ENCODE measurements around the gene ABITRAM.
"Not testable (repeated sequence)": the region's sequence is repeated elsewhere in the genome, so short reads cannot be mapped to it uniquely, and the experiment has no call there.

Gene ABITRAM

GRCh38 chr9:108934323-108934893 lies at the start of gene ABITRAM:
ABITRAM (plus strand) TSS chr9:108934400; CDS start chr9:108934487, 87 bp downstream.
- DNase-seq (ENCODE audit: low spot score): peak; percentile 90

- DNase-seq (ENCODE audit: low spot score): no peak
Observed at GRCh38 chr9:108884701-108885100, 49.5 kb upstream of the ABITRAM start.

GRCh38 chr9:108885643-108886348 lies 48.4 kb upstream of the ABITRAM start:
- peak; percentile 88 for DNase-seq (ENCODE audit: low spot score)

- not testable (repeated sequence) for DNase-seq (ENCODE audit: low spot score)
Observed at GRCh38 chr9:108886594-108887271, 47.5 kb upstream of the ABITRAM start.

GRCh38 chr9:108889649-108890067 lies 44.5 kb upstream of the ABITRAM start:
- DNase-seq (ENCODE audit: low spot score): peak; percentile 40

GRCh38 chr9:108894225-108894997 lies 39.8 kb upstream of the ABITRAM start:
- peak; percentile 46 for DNase-seq (ENCODE audit: low spot score)

- DNase-seq (ENCODE audit: low spot score): no peak
Observed at GRCh38 chr9:108897324-108898096, 36.7 kb upstream of the ABITRAM start.

GRCh38 chr9:108899023-108899695 lies 35.0 kb upstream of the ABITRAM start:
- not testable (repeated sequence) for DNase-seq (ENCODE audit: low spot score)

- no peak for DNase-seq (ENCODE audit: low spot score)
Observed at GRCh38 chr9:108900176-108900575, 34.0 kb upstream of the ABITRAM start.

GRCh38 chr9:108903420-108904103 lies 30.6 kb upstream of the ABITRAM start:
- DNase-seq (ENCODE audit: low spot score): no peak

- no peak for DNase-seq (ENCODE audit: low spot score)
Observed at GRCh38 chr9:108904161-108904560, 30.0 kb upstream of the ABITRAM start.

- DNase-seq (ENCODE audit: low spot score): no peak
Observed at GRCh38 chr9:108905494-108905893, 28.7 kb upstream of the ABITRAM start.

GRCh38 chr9:108910402-108910801 lies 23.8 kb upstream of the ABITRAM start:
- DNase-seq (ENCODE audit: low spot score): no peak

GRCh38 chr9:108910914-108911313 lies 23.3 kb upstream of the ABITRAM start:
- DNase-seq (ENCODE audit: low spot score): no peak

- DNase-seq (ENCODE audit: low spot score): no peak
Observed at GRCh38 chr9:108911820-108912219, 22.4 kb upstream of the ABITRAM start.

- no peak for DNase-seq (ENCODE audit: low spot score)
Observed at GRCh38 chr9:108913391-108913790, 20.8 kb upstream of the ABITRAM start.

- DNase-seq (ENCODE audit: low spot score): no peak
Observed at GRCh38 chr9:108919517-108919916, 14.7 kb upstream of the ABITRAM start.

GRCh38 chr9:108920401-108920800 lies 13.8 kb upstream of the ABITRAM start:
- not testable (repeated sequence) for DNase-seq (ENCODE audit: low spot score)

- DNase-seq (ENCODE audit: low spot score): no peak
Observed at GRCh38 chr9:108921200-108921599, 13.0 kb upstream of the ABITRAM start.

- DNase-seq (ENCODE audit: low spot score): no peak
Observed at GRCh38 chr9:108924466-108924865, 9.7 kb upstream of the ABITRAM start.

Measured in COLO829 (cell line).